OCI-LY1 (cell line): ENCODE measurements around the gene SLU7.

Experiments
- EZH2 ChIP-seq: fragments of 200-600 bp; sonication (generic), shearing (Covaris generic); IDR thresholded peaks from 2 replicates; pipeline ENCODE4 v1.8.0; 2017; ENCODE audit warnings: borderline replicate concordance, mixed run types, mild to moderate bottlenecking, antibody characterized with exemption, low read length, moderate library complexity, mixed read lengths
- TF ChIP-seq, protein P1 (sequence below): fragments of 200-600 bp; sonication (generic), shearing (Covaris generic); IDR thresholded peaks from 2 replicates; pipeline ENCODE4 v1.5.1; 2017; ENCODE audit warnings: mild to moderate bottlenecking, antibody characterized with exemption, low read length, moderate library complexity, mixed read lengths

DNA sequence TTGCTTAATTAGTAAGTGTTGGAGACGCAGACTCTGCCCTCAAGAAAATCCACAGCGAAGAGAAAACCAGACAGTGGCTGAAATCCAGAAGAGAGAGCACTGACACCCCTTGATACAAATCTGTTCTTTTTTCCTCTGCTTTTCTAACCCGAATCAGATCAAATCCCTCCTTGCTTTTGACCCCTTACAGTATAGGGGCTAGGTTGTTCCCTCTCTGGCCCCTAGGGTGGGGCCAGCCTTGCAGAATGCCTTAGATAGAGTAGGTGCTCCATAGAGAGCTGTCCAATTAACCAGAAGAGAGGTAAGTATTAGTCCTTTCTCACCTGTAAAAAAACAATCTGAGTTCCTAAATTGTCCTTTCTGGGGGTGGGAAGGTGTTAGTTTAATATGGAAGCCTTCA is 58.6 kb downstream of the SLU7 start:
- TF ChIP-seq, protein P1, sequence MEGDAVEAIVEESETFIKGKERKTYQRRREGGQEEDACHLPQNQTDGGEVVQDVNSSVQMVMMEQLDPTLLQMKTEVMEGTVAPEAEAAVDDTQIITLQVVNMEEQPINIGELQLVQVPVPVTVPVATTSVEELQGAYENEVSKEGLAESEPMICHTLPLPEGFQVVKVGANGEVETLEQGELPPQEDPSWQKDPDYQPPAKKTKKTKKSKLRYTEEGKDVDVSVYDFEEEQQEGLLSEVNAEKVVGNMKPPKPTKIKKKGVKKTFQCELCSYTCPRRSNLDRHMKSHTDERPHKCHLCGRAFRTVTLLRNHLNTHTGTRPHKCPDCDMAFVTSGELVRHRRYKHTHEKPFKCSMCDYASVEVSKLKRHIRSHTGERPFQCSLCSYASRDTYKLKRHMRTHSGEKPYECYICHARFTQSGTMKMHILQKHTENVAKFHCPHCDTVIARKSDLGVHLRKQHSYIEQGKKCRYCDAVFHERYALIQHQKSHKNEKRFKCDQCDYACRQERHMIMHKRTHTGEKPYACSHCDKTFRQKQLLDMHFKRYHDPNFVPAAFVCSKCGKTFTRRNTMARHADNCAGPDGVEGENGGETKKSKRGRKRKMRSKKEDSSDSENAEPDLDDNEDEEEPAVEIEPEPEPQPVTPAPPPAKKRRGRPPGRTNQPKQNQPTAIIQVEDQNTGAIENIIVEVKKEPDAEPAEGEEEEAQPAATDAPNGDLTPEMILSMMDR = no peak
- no peak for TF ChIP-seq EZH2
